Fibroblast of lung (primary cell): ENCODE data around the gene KRTAP10-12.

ENCODE experiments used
- CTCF ChIP-seq, 2 donors: IDR thresholded peaks in 1 of 2; conservative IDR thresholded peaks in 1 of 2; 1 replicate in 1 of 2; 2 replicates in 1 of 2; pipeline ENCODE4 v1.5.1; 2011 to 2012; ENCODE audit warnings: low read length in 2 of 2, control low read depth in 1 of 2, inconsistent platforms in 1 of 2, low read depth in 1 of 2, mild to moderate bottlenecking in 1 of 2
- EZH2 ChIP-seq: IDR thresholded peaks from 2 replicates; pipeline ENCODE4 v1.5.1; 2012; ENCODE audit warnings: low read length, control low read depth, mild to moderate bottlenecking; ENCODE audit errors: missing control alignments

DNA sequence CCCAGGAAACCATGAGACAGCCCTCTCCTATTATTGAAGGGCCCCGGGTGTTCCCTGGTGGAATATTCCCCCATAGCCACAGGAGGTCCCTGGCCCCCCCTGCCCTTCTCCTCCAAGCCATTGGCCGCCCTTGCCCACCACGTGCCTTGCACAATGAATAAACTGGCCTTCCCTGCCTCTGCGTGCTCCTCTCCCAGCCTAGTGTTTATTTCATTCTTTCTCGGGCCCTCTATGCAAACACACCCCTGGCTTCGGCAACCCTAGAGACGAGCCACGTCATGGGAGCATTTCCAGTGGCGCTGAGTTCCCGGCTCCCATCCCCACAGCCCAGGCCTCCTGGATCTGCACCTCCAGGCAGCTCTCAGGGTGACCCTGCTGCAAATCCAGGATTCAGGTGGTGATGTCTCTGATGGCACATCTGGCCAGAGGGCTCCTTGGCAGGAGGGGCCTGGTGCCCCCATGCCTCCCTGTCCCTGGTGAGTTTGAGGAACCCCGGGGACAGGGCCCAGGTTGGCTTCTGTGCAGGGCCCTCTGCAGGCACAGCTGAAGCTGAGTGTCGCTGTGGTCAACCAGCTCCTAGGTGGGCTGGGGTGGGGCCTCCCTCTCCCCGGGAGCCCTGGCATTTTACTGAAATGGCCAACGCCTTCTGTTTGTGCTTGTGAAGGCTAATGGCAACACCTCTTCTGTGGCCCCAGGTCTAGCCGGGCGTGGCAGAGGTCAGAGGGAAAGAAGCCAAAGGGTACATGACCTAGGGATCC is 6.2 kb downstream of the KRTAP10-12 start:
- TF ChIP-seq CTCF (conservative IDR thresholded peaks at IDR 0.05 in 1 of 2, IDR thresholded peaks at IDR 0.05 in 1 of 2; ENCODE audit: low read depth in 1 of 2, low read length in 2 of 2), result no peak
- no peak for TF ChIP-seq EZH2
